Measurements from ENCODE around the gene ANO2. TPM values are rescaled to one million over a fixed set of nuclear protein-coding genes. Genes with fewer than 3 reads are reported as not detected.
"Not testable (repeated sequence)": the region's sequence is repeated elsewhere in the genome, so short reads cannot be mapped to it uniquely, and the experiment has no call there.

The ANO2 gene
- total RNA-seq, 3 donors from 2014 or later (not counting 1 experiment from before 2014, with no cell fraction given) = not detected

DNA sequence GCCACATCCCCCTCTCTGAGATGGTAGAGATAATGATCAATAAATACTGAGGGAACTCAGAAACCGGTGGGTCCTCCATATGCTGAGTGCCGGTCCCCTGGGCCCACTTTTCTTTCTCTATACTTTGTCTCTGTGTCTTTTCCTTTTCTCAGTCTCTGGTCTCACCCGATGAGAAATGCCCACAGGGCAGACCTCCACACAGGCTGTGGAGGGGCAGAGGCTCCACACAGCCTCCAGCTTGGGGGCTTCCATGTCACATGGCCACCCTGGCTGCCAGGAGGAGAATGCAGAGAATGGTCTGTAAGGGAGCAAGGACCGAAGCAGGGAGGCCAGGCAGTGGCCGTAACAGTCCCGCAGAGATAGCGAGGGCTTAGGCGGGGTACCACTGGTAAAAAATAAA lies 407.3 kb downstream of the ANO2 start:
- no peaks in the 10 kb centered on the region for H3K36me3 Mint-ChIP-seq
- no peaks in the 10 kb centered on the region for H3K4me1 Mint-ChIP-seq
- ATAC-seq (no peak), DNase-seq (no peak)
- H3K9me3 ChIP-seq (ENCODE audit: control insufficient read depth, insufficient read depth, low read length) = no peaks in the 10 kb centered on the region
- TF ChIP-seq CTCF (IDR thresholded peaks at IDR 0.05) = no peak
- H3K4me3 Mint-ChIP-seq = no peak overlapping the region
- H3K4me3 ChIP-seq (ENCODE audit: low read length) = no peak overlapping the region
- no peak overlapping the region for H3K27ac Mint-ChIP-seq
- intact Hi-C loops (cut with micrococcal nuclease) = no loop called here
- no peaks in the 10 kb centered on the region for H3K4me1 ChIP-seq (ENCODE audit: control insufficient read depth, insufficient read depth, low read length)
- H3K27me3 Mint-ChIP-seq (ENCODE audit: low read depth in 2 of 2) = peaks cover 24 to 50% of the 10 kb centered on the region in 2 donors
- 64% methylated on average over 3 of the region's 8 CpGs for WGBS (ENCODE audit: insufficient coverage)
- peaks cover under 1 to 1% of the 10 kb centered on the region in 2 donors for H3K9me3 Mint-ChIP-seq
- no peak overlapping the region for H3K27ac ChIP-seq (ENCODE audit: low read length)
- H3K27me3 ChIP-seq (ENCODE audit: control insufficient read depth, insufficient read depth, low read length) = no peaks in the 10 kb centered on the region
- H3K36me3 ChIP-seq (ENCODE audit: control insufficient read depth, insufficient read depth, low read length) = no peaks in the 10 kb centered on the region

- ATAC-seq; H3K4me1 ChIP-seq (ENCODE audit: control insufficient read depth, insufficient read depth, low read length); H3K4me1 Mint-ChIP-seq; H3K27ac ChIP-seq (ENCODE audit: low read length); H3K9me3 ChIP-seq (ENCODE audit: control insufficient read depth, insufficient read depth, low read length); H3K4me3 Mint-ChIP-seq; DNase-seq; H3K9me3 Mint-ChIP-seq; H3K27ac Mint-ChIP-seq; H3K27me3 ChIP-seq (ENCODE audit: control insufficient read depth, insufficient read depth, low read length); H3K36me3 Mint-ChIP-seq; intact Hi-C loops (cut with micrococcal nuclease); H3K36me3 ChIP-seq (ENCODE audit: control insufficient read depth, insufficient read depth, low read length); H3K4me3 ChIP-seq (ENCODE audit: low read length): not testable (repeated sequence)
- H3K27me3 Mint-ChIP-seq (ENCODE audit: low read depth in 2 of 2) = peaks cover 24 to 52% of the 10 kb centered on the region in 2 donors
- 17% methylated on average over 12 of the region's 13 CpGs for WGBS (ENCODE audit: insufficient coverage)
Measured at GRCh38 chr12:5537026-5537615, 407.9 kb downstream of the ANO2 start.

DNA sequence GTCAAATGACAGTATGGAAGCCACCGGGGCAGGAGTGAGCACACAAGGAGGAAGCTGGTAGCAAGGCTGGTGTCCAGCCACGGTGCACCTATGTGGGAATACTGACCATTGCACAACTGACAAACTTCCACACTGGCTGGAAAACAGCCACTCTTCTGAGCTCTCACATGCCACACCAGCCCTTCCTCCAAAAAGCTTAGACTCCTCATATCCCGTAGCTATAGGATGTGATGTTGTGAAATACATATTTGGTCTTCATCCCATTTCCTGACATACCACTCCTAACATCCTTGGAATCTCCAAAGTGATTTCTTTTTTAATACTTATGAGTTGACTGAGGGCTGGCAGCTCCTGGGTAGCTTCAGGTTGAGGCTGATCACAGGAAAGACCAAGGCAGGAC lies 409.5 kb downstream of the ANO2 start:
- DNase-seq (no peak), ATAC-seq (no peak)
- H3K36me3 ChIP-seq (ENCODE audit: control insufficient read depth, insufficient read depth, low read length) = no peaks in the 10 kb centered on the region
- 93% methylated on average over 2 of the region's 3 CpGs for WGBS (ENCODE audit: insufficient coverage)
- Mint-ChIP-seq H3K4me3 (no peak overlapping the region), H3K4me1 (no peaks in the 10 kb centered on the region), H3K9me3 (no peaks in the 10 kb centered on the region), H3K27ac (no peak overlapping the region), H3K36me3 (no peaks in the 10 kb centered on the region), H3K27me3 (ENCODE audit: low read depth in 2 of 2) (peaks cover 29 to 59% of the 10 kb centered on the region in 2 donors)
- H3K27me3 ChIP-seq (ENCODE audit: control insufficient read depth, insufficient read depth, low read length) = no peaks in the 10 kb centered on the region
- H3K4me3 ChIP-seq (ENCODE audit: low read length) = no peak overlapping the region
- H3K27ac ChIP-seq (ENCODE audit: low read length) = no peak overlapping the region
- intact Hi-C loops (cut with micrococcal nuclease) = no loop called here
- no peaks in the 10 kb centered on the region for H3K4me1 ChIP-seq (ENCODE audit: control insufficient read depth, insufficient read depth, low read length)
- TF ChIP-seq CTCF (IDR thresholded peaks at IDR 0.05) = no peak
- no peaks in the 10 kb centered on the region for H3K9me3 ChIP-seq (ENCODE audit: control insufficient read depth, insufficient read depth, low read length)

DNA sequence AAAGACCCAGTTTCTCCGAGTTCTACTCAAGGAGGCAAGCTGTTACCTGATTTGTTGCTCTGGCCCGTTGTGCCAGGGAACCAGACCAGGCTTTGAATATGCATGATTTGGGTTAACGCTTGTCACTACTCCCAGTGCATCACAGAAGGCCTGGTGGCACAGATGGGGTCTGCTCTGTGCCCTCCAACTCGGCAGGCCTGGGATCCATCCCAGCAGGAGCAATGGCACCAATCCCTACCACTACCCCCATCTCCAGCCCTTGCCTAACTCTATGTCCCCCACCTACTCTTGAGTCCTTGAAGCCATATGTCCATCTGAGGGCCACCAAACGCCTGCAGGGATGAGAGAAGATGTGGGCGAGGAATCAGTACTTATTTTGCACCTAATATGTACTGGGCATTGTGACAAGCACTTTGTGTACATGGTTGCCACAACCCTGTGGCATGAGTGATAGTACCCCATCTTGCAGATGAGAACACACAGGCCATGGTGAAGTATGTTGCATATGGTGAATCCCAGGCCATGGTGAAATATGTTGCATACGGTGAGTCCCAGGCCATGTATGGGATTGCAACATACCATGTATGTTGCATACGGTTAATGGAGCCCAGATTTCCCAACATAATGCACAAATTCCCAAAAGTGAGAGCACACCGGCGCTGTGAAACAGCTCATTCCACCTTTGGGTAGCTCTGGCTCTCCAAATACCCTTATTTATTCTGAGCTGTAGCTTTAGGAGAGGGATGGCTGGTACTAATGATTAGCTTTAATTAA lies 410.4 kb downstream of the ANO2 start:
- Histone ChIP-seq H3K4me3 (ENCODE audit: low read length) (no peak overlapping the region), H3K4me1 (ENCODE audit: control insufficient read depth, insufficient read depth, low read length) (no peaks in the 10 kb centered on the region), H3K27me3 (ENCODE audit: control insufficient read depth, insufficient read depth, low read length) (no peaks in the 10 kb centered on the region), H3K27ac (ENCODE audit: low read length) (no peak overlapping the region), H3K36me3 (ENCODE audit: control insufficient read depth, insufficient read depth, low read length) (no peaks in the 10 kb centered on the region), H3K9me3 (ENCODE audit: control insufficient read depth, insufficient read depth, low read length) (no peaks in the 10 kb centered on the region)
- DNase-seq = no peak
- no peak overlapping the region for H3K4me3 Mint-ChIP-seq
- 86% methylated on average over 10 of the region's 10 CpGs for WGBS (ENCODE audit: insufficient coverage)
- intact Hi-C loops (cut with micrococcal nuclease) = no loop called here
- TF ChIP-seq CTCF (IDR thresholded peaks at IDR 0.05) = no peak
- no peaks in the 10 kb centered on the region for H3K4me1 Mint-ChIP-seq
- H3K27ac Mint-ChIP-seq = no peak overlapping the region
- peaks cover 29 to 68% of the 10 kb centered on the region in 2 donors for H3K27me3 Mint-ChIP-seq (ENCODE audit: low read depth in 2 of 2)
- ATAC-seq = no peak
- no peaks in the 10 kb centered on the region for H3K36me3 Mint-ChIP-seq
- no peaks in the 10 kb centered on the region for H3K9me3 Mint-ChIP-seq
